GM23338 (cell line): Measurements from ENCODE around the gene TSSC4. TPM values are rescaled to one million over a fixed set of nuclear protein-coding genes. Genes with fewer than 3 reads are reported as not detected.

Experiments used
- ATAC-seq: fragments of 200-7000 bp; cut with Tn5 transposase; 3 replicates; pipeline ENCODE4 v1.9.1; 2020
- DNase-seq: peaks from one replicate; pipeline ENCODE4 v3.0.0-alpha.2; 2015; ENCODE audit warnings: low spot score
- H2AFZ ChIP-seq: fragments of 200-600 bp; sonication (generic); 2 replicates; pipeline ENCODE4 v1.8.0; 2016; ENCODE audit warnings: antibody characterized with exemption, mild to moderate bottlenecking, moderate library complexity
- H3F3A ChIP-seq: fragments of 200-600 bp; sonication (generic); replicated peaks from 2 replicates; pipeline ENCODE4 v1.8.0; 2017; ENCODE audit warnings: antibody characterized with exemption, mixed run types, low read depth
- H3K27ac ChIP-seq: fragments of 200-600 bp; sonication (generic); 2 replicates; pipeline ENCODE4 v1.6.1; 2016; ENCODE audit warnings: low read depth
- H3K27me3 ChIP-seq: fragments of 200-600 bp; sonication (generic); 2 replicates; pipeline ENCODE4 v1.8.0; 2016; ENCODE audit warnings: mild to moderate bottlenecking, mixed run types, moderate library complexity; ENCODE audit not compliant: insufficient read depth
- H3K36me3 ChIP-seq: fragments of 200-600 bp; sonication (generic); 2 replicates; pipeline ENCODE4 v1.8.0; 2016; ENCODE audit warnings: mild to moderate bottlenecking; ENCODE audit not compliant: insufficient read depth
- H3K4me1 ChIP-seq: fragments of 200-600 bp; sonication (generic); 2 replicates; pipeline ENCODE4 v1.8.0; 2016; ENCODE audit warnings: mild to moderate bottlenecking, moderate library complexity; ENCODE audit not compliant: insufficient read depth
- H3K4me2 ChIP-seq: fragments of 200-600 bp; sonication (generic); 2 replicates; pipeline ENCODE4 v1.7.1; 2017; ENCODE audit warnings: mixed run types
- H3K4me3 ChIP-seq: fragments of 200-600 bp; sonication (generic); 2 replicates; pipeline ENCODE4 v1.6.1; 2016; ENCODE audit warnings: mixed run types
- H3K79me2 ChIP-seq: fragments of 200-600 bp; sonication (generic); replicated peaks from 2 replicates; pipeline ENCODE4 v1.8.0; 2017; ENCODE audit warnings: mild to moderate bottlenecking; ENCODE audit not compliant: insufficient read depth
- H3K9me2 ChIP-seq: fragments of 200-600 bp; sonication (generic); 2 replicates; pipeline ENCODE4 v1.8.0; 2017; ENCODE audit not compliant: insufficient read depth
- H4K20me1 ChIP-seq: fragments of 200-600 bp; sonication (generic); replicated peaks from 2 replicates; pipeline ENCODE4 v1.8.0; 2017; ENCODE audit warnings: mild to moderate bottlenecking; ENCODE audit not compliant: insufficient read depth
- H3K27ac Mint-ChIP-seq: 2 replicates; pipeline ENCODE4 v1.8.0; 2020; ENCODE audit warnings: inconsistent platforms, mild to moderate bottlenecking, moderate library complexity, mixed read lengths
- H3K27me3 Mint-ChIP-seq: 3 replicates; pipeline ENCODE4 v1.8.0; 2022; ENCODE audit warnings: low read depth, mild to moderate bottlenecking, moderate library complexity, mixed read lengths, inconsistent platforms; ENCODE audit not compliant: insufficient read depth, poor library complexity
- H3K36me3 Mint-ChIP-seq: 3 replicates; pipeline ENCODE4 v1.8.0; 2021; ENCODE audit warnings: low read depth, mild to moderate bottlenecking, inconsistent platforms, moderate library complexity, mixed read lengths
- H3K4me1 Mint-ChIP-seq: 3 replicates; pipeline ENCODE4 v1.8.0; 2020; ENCODE audit warnings: mild to moderate bottlenecking, inconsistent platforms, mixed read lengths
- H3K4me3 Mint-ChIP-seq: 3 replicates; pipeline ENCODE4 v1.8.0; 2021; ENCODE audit warnings: moderate library complexity, mild to moderate bottlenecking, inconsistent platforms, mixed read lengths
- H3K9me3 Mint-ChIP-seq: 3 replicates; pipeline ENCODE4 v1.8.0; 2020; ENCODE audit warnings: moderate library complexity, mild to moderate bottlenecking, inconsistent platforms, mixed read lengths
- CREB1 ChIP-seq: fragments of 250-450 bp; sonication (Bioruptor Pico); IDR thresholded peaks from 2 replicates; pipeline ENCODE4 v1.5.0; 2020; ENCODE audit warnings: low read depth, mild to moderate bottlenecking, moderate library complexity
- CTCF ChIP-seq, 2 experiments: fragments of 200-600 bp in 1 of 2; sonication (generic) in 1 of 2; conservative IDR thresholded peaks; 2 replicates each; pipeline versions ENCODE4 v1.5.1 to v1.6.1; 2016 to 2017; ENCODE audit warnings: antibody characterized with exemption in 2 of 2, low read depth in 2 of 2, mild to moderate bottlenecking in 2 of 2, moderate library complexity in 1 of 2
- ETS1 ChIP-seq: IDR thresholded peaks from 2 replicates; pipeline ENCODE4 v1.6.1; 2016; ENCODE audit warnings: antibody characterized with exemption
- EZH2 ChIP-seq: fragments of 200-600 bp; sonication (generic); IDR thresholded peaks from one replicate; pipeline ENCODE4 v1.8.0; 2017; ENCODE audit warnings: antibody characterized with exemption, mild to moderate bottlenecking, low read depth; ENCODE audit not compliant: unreplicated experiment
- EZH2phosphoT487 ChIP-seq: fragments of 200-600 bp; sonication (generic); IDR thresholded peaks from one replicate; pipeline ENCODE4 v1.8.1; 2018; ENCODE audit warnings: antibody characterized with exemption; ENCODE audit not compliant: unreplicated experiment
- JUNB ChIP-seq: IDR thresholded peaks from one replicate; pipeline ENCODE4 v1.6.1; 2016; ENCODE audit warnings: antibody characterized with exemption; ENCODE audit not compliant: unreplicated experiment
- NANOG ChIP-seq: IDR thresholded peaks from 2 replicates; pipeline ENCODE4 v1.6.1; 2016; ENCODE audit warnings: antibody characterized with exemption, borderline replicate concordance
- POLR2AphosphoS5 ChIP-seq: IDR thresholded peaks from 2 replicates; pipeline ENCODE4 v1.6.1; 2016; ENCODE audit warnings: antibody characterized with exemption, low read depth
- REST ChIP-seq: IDR thresholded peaks from one replicate; pipeline ENCODE4 v1.6.1; 2018; ENCODE audit warnings: antibody characterized with exemption; ENCODE audit not compliant: unreplicated experiment
- STAT1 ChIP-seq: IDR thresholded peaks from one replicate; pipeline ENCODE4 v1.6.1; 2016; ENCODE audit warnings: antibody characterized with exemption; ENCODE audit not compliant: unreplicated experiment
- ZNF114 ChIP-seq: fragments of 250-450 bp; sonication (Bioruptor Pico); IDR thresholded peaks from 2 replicates; pipeline ENCODE4 v1.5.0; 2020; ENCODE audit warnings: mild to moderate bottlenecking, moderate library complexity
- ZNF331 ChIP-seq: fragments of 250-450 bp; sonication (Bioruptor Pico); IDR thresholded peaks from 2 replicates; pipeline ENCODE4 v1.5.0; 2020; ENCODE audit warnings: low read depth, mild to moderate bottlenecking, moderate library complexity
- polyA plus RNA-seq: library from polyadenylated mRNA; unstranded; fragments of >200 nt; fragmentation: Nextera tagmentation; extraction: Ambion mirVana; gene quantifications from 2 replicates; pipeline ENCODE4 v1.2.1, GENCODE V29; 2016
- total RNA-seq: library from RNA; depleted of rRNA; stranded (reverse); fragments of >200 nt; shearing (Covaris generic); gene quantifications from 2 replicates; pipeline ENCODE4 v1.2.3, GENCODE V29; 2014

Gene TSSC4
- total and polyA plus RNA-seq, 2 experiments from 2014 or later: 27.5 to 44.3 TPM

- Mint-ChIP-seq H3K27me3 (peaks cover 7% of the 10 kb centered on the region), H3K36me3 (no peaks in the 10 kb centered on the region; the same call in 2 of the 3 replicates), H3K27ac (peak overlapping the region; percentile 89), H3K4me3 (peak overlapping the region; percentile 14; the same call in 1 of the 3 replicates), H3K4me1 (peaks cover 20% of the 10 kb centered on the region), H3K9me3 (no peaks in the 10 kb centered on the region)
- Histone ChIP-seq H3K27me3 (no peaks in the 10 kb centered on the region), H3K36me3 (no peaks in the 10 kb centered on the region), H3K9me2 (no peaks in the 10 kb centered on the region), H3K79me2 (peaks cover 56% of the 10 kb centered on the region), H3K4me1 (no peaks in the 10 kb centered on the region; the same call in 1 of the 2 replicates), H4K20me1 (peaks cover 14% of the 10 kb centered on the region), H3K4me2 (no peak overlapping the region), H3F3A (no peaks in the 10 kb centered on the region), H2AFZ (no peak overlapping the region), H3K27ac (no peak overlapping the region), H3K4me3 (no peak overlapping the region)
- DNase-seq: no peak
- peak; percentile 19 for ATAC-seq
- TF ChIP-seq POLR2AphosphoS5 (no peak), CTCF (conservative IDR thresholded peaks at IDR 0.05; ENCODE audit: low read depth in 2 of 2) (peak; percentile 34 to 37), EZH2phosphoT487 (no peak), ZNF114 (no peak), EZH2 (no peak), NANOG (no peak)
These were observed 11.0 kb upstream of the TSSC4 start for GRCh38 chr11:2389377-2390026.

GRCh38 chr11:2390091-2390724 is 10.3 kb upstream of the TSSC4 start:
- H3K27me3 Mint-ChIP-seq: peaks cover 7% of the 10 kb centered on the region
- H3K36me3 Mint-ChIP-seq: no peaks in the 10 kb centered on the region; the same call in 2 of the 3 replicates
- DNase-seq (no peak), ATAC-seq (no peak)
- peak overlapping the region; percentile 12; the same call in 1 of the 3 replicates for H3K4me3 Mint-ChIP-seq
- H3K27ac Mint-ChIP-seq: peak overlapping the region; percentile 89
- H3K27ac ChIP-seq: no peak overlapping the region
- H3K9me2 ChIP-seq: no peaks in the 10 kb centered on the region
- peaks cover 7% of the 10 kb centered on the region for H4K20me1 ChIP-seq
- H3K4me2 ChIP-seq: no peak overlapping the region
- H3F3A ChIP-seq: no peaks in the 10 kb centered on the region
- H3K9me3 Mint-ChIP-seq: no peaks in the 10 kb centered on the region
- no peak overlapping the region for H2AFZ ChIP-seq
- TF ChIP-seq ETS1 (no peak), STAT1 (no peak), POLR2AphosphoS5 (no peak), EZH2 (no peak), CREB1 (no peak), REST (no peak), CTCF (conservative IDR thresholded peaks at IDR 0.05; ENCODE audit: low read depth in 2 of 2) (no peak), NANOG (no peak), ZNF331 (no peak), JUNB (no peak)
- no peaks in the 10 kb centered on the region for H3K27me3 ChIP-seq
- no peaks in the 10 kb centered on the region for H3K36me3 ChIP-seq
- no peak overlapping the region for H3K4me3 ChIP-seq
- no peaks in the 10 kb centered on the region; the same call in 1 of the 2 replicates for H3K4me1 ChIP-seq
- H3K79me2 ChIP-seq: peaks cover 49% of the 10 kb centered on the region
- H3K4me1 Mint-ChIP-seq: peaks cover 20% of the 10 kb centered on the region
